PC-9 (cell line): ENCODE results near the gene CNTN1. TPM values are rescaled to one million over a fixed set of nuclear protein-coding genes. Genes with fewer than 3 reads are reported as not detected.

Experiments
- BruUV-seq: library from RNA; stranded (reverse); fragments of 400-500 nt; replicated peaks from 2 replicates; lab custom pipeline; 2021; lab: Mats Ljungman, UMichigan
- CTCF ChIA-PET: fragments of 300-600 bp; sonication (Branson Sonifier 250); formaldehyde crosslinking; loops from one replicate; lab custom pipeline; 2022; ENCODE audit warnings: antibody characterized with exemption; lab: Charles Lee
- POLR2A ChIA-PET: fragments of 300-600 bp; sonication (Branson Sonifier 250); formaldehyde crosslinking; loops from one replicate; lab custom pipeline; 2022; ENCODE audit warnings: antibody characterized with exemption; ENCODE audit not compliant: unreplicated experiment; lab: Charles Lee
- DNase-seq, 2 experiments: peaks; one replicate each; pipeline versions ENCODE4 v3.0.0 to v3.0.0-alpha.2; 2015 to 2022; ENCODE audit warnings: mixed read lengths in 1 of 2
- H2AFZ ChIP-seq: fragments of 200-600 bp; sonication (generic); 2 replicates; pipeline ENCODE4 v1.8.1; 2017; ENCODE audit warnings: antibody characterized with exemption
- H3F3A ChIP-seq: fragments of 200-600 bp; sonication (generic); 2 replicates; pipeline ENCODE4 v1.8.1; 2017; ENCODE audit warnings: antibody characterized with exemption, mild to moderate bottlenecking, low read depth; ENCODE audit not compliant: insufficient read depth
- H3K27ac ChIP-seq: fragments of 200-600 bp; sonication (generic); 2 replicates; pipeline ENCODE4 v1.6.1; 2016; ENCODE audit warnings: mixed run types
- H3K27me3 ChIP-seq: fragments of 200-600 bp; sonication (generic); 2 replicates; pipeline ENCODE4 v1.6.1; 2016; ENCODE audit warnings: low read depth, mixed run types; ENCODE audit not compliant: insufficient read depth
- H3K36me3 ChIP-seq: fragments of 200-600 bp; sonication (generic); 2 replicates; pipeline ENCODE4 v1.6.1; 2016; ENCODE audit warnings: low read depth, mixed run types
- H3K4me1 ChIP-seq: fragments of 200-600 bp; sonication (generic); replicated peaks from 2 replicates; pipeline ENCODE4 v1.6.1; 2016; ENCODE audit warnings: mixed run types; ENCODE audit not compliant: insufficient read depth
- H3K4me2 ChIP-seq: fragments of 200-600 bp; sonication (generic); 2 replicates; pipeline ENCODE4 v1.6.1; 2017; ENCODE audit warnings: mixed run types
- H3K4me3 ChIP-seq: fragments of 200-600 bp; sonication (generic); 2 replicates; pipeline ENCODE4 v1.6.1; 2016; ENCODE audit warnings: mixed run types
- H3K79me2 ChIP-seq: fragments of 200-600 bp; sonication (generic); 2 replicates; pipeline ENCODE4 v1.6.1; 2017; ENCODE audit warnings: low read depth, mixed run types
- H3K9me2 ChIP-seq: fragments of 200-600 bp; sonication (generic); 2 replicates; pipeline ENCODE4 v1.8.1; 2017; ENCODE audit warnings: mild to moderate bottlenecking; ENCODE audit not compliant: insufficient read depth
- H3K9me3 ChIP-seq: fragments of 200-600 bp; sonication (generic); 2 replicates; pipeline ENCODE4 v1.8.1; 2016; ENCODE audit warnings: low read depth; ENCODE audit not compliant: insufficient read depth
- H4K20me1 ChIP-seq: fragments of 200-600 bp; sonication (generic); 2 replicates; pipeline ENCODE4 v1.8.1; 2017; ENCODE audit not compliant: insufficient read depth
- EZH2 ChIP-seq: fragments of 200-600 bp; sonication (generic); IDR thresholded peaks from 2 replicates; pipeline ENCODE4 v1.8.0; 2017; ENCODE audit warnings: antibody characterized with exemption, low read depth
- intact Hi-C: fragments of 100-400 bp; cut with micrococcal nuclease; formaldehyde crosslinking; loops from one replicate; pipeline ENCODE4 v1.10.0; 2022; ENCODE audit not compliant: unreplicated experiment
- total RNA-seq: library from RNA; stranded (reverse); gene quantifications from 2 replicates; pipeline ENCODE4 v1.2.3, GENCODE V29; 2021
- TF ChIP-seq, protein P1 (sequence below): fragments of 200-600 bp; sonication (generic); conservative IDR thresholded peaks from 2 replicates; pipeline ENCODE4 v1.6.1; 2017; ENCODE audit warnings: mixed run types, antibody characterized with exemption, mild to moderate bottlenecking, moderate library complexity

CNTN1 gene
- total RNA-seq, 1 experiment from 2014 or later, result 0.37 TPM

DNA sequence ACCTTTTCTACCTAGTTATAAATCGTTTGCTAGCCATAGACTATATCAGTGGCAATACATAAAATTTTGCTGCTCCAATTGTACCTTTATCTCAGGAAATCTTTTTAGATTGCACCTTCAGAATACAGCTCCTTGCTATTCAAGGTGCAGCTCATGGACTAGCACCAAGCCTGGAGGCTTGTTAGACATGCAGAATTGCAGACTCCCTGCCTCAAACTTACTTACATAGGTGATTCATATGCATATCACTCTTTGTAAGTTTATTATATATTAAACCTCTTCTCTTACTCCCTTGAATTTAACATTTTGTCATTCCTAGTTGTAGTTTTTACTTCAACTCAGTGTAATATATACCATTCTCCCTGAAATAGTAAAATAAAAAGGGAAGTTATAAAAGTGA, 300.4 kb downstream of the CNTN1 start:
- intact Hi-C loops, result no loop called here
- TF ChIP-seq, protein P1, sequence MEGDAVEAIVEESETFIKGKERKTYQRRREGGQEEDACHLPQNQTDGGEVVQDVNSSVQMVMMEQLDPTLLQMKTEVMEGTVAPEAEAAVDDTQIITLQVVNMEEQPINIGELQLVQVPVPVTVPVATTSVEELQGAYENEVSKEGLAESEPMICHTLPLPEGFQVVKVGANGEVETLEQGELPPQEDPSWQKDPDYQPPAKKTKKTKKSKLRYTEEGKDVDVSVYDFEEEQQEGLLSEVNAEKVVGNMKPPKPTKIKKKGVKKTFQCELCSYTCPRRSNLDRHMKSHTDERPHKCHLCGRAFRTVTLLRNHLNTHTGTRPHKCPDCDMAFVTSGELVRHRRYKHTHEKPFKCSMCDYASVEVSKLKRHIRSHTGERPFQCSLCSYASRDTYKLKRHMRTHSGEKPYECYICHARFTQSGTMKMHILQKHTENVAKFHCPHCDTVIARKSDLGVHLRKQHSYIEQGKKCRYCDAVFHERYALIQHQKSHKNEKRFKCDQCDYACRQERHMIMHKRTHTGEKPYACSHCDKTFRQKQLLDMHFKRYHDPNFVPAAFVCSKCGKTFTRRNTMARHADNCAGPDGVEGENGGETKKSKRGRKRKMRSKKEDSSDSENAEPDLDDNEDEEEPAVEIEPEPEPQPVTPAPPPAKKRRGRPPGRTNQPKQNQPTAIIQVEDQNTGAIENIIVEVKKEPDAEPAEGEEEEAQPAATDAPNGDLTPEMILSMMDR, result no peak
- TF ChIP-seq EZH2, result no peak
- Histone ChIP-seq H3K9me3 (no peaks in the 10 kb centered on the region), H3K27ac (no peak overlapping the region), H3K27me3 (no peaks in the 10 kb centered on the region), H3K4me2 (no peak overlapping the region), H3K4me3 (no peak overlapping the region), H3K9me2 (no peaks in the 10 kb centered on the region), H3K36me3 (no peaks in the 10 kb centered on the region), H3F3A (no peaks in the 10 kb centered on the region), H4K20me1 (no peaks in the 10 kb centered on the region), H3K79me2 (no peaks in the 10 kb centered on the region), H2AFZ (no peak overlapping the region), H3K4me1 (no peaks in the 10 kb centered on the region)
- CTCF ChIA-PET, result no interaction called here
- BruUV-seq, result no TSS peak
- no peak for DNase-seq
- POLR2A ChIA-PET, result no interaction called here

DNA sequence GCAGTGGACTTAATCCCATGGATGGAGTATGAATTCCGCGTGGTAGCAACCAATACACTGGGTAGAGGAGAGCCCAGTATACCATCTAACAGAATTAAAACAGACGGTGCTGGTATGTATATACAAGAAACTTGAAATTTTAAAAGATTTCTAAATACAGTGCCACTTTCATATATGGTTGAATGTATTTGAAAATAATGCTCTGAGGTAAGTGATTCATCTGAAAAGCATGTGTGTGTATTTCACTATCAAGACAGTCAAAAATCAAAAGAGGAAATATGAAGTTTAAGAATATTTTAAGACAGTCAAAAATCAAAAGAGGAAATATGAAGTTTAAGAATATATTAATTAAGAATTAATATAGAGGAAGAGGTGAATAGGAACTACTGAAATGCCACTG, 300.9 kb downstream of the CNTN1 start:
- POLR2A ChIA-PET, result no interaction called here
- H3K4me3 ChIP-seq, result no peak overlapping the region
- no peak for DNase-seq
- H3K79me2 ChIP-seq, result no peaks in the 10 kb centered on the region
- CTCF ChIA-PET, result no interaction called here
- BruUV-seq, result no TSS peak
- no peaks in the 10 kb centered on the region for H3F3A ChIP-seq
- TF ChIP-seq EZH2, result no peak
- TF ChIP-seq, protein P1, result no peak
- H2AFZ ChIP-seq, result no peak overlapping the region
- H3K9me3 ChIP-seq, result no peaks in the 10 kb centered on the region
- no peaks in the 10 kb centered on the region for H3K36me3 ChIP-seq
- no peaks in the 10 kb centered on the region for H4K20me1 ChIP-seq
- no peaks in the 10 kb centered on the region for H3K9me2 ChIP-seq
- intact Hi-C loops, result no loop called here
- no peak overlapping the region for H3K27ac ChIP-seq
- H3K27me3 ChIP-seq, result no peaks in the 10 kb centered on the region
- no peak overlapping the region for H3K4me2 ChIP-seq
- no peaks in the 10 kb centered on the region for H3K4me1 ChIP-seq

DNA sequence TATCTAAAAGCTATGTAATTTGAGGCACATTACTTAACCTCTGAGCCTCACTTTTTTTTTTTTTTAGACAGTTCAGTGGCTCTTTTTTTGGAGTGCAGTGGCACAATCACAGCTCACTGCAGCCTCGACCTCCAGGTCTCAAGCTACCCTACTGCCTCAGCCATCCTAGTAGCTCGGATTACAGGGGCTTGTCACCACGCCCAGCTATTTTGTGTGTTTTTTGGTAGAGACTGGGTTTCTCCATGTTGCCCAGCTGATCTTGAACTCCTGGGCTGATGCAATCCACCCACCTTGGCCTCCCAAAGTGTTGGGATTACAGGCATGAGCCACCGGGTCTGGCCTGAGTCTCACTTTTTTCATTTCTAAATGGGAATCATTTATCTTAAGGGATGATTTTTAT, 303.9 kb downstream of the CNTN1 start:
- H3K9me2 ChIP-seq, result no peaks in the 10 kb centered on the region
- H2AFZ ChIP-seq, result no peak overlapping the region
- H3K27me3 ChIP-seq, result no peaks in the 10 kb centered on the region
- 0 out of 2 replicates have a peak, but pooled peaks cover 2% of the 10 kb centered on the region for H3K9me3 ChIP-seq
- no TSS peak for BruUV-seq
- no peak overlapping the region for H3K4me3 ChIP-seq
- CTCF ChIA-PET, result no interaction called here
- POLR2A ChIA-PET, result no interaction called here
- no peaks in the 10 kb centered on the region for H3K79me2 ChIP-seq
- DNase-seq, result no peak
- H3K4me2 ChIP-seq, result no peak overlapping the region
- H3K27ac ChIP-seq, result no peak overlapping the region
- no peaks in the 10 kb centered on the region for H4K20me1 ChIP-seq
- no peaks in the 10 kb centered on the region for H3K4me1 ChIP-seq
- H3F3A ChIP-seq, result no peaks in the 10 kb centered on the region
- intact Hi-C loops, result no loop called here
- H3K36me3 ChIP-seq, result no peaks in the 10 kb centered on the region
- TF ChIP-seq, protein P1, result no peak
- no peak for TF ChIP-seq EZH2
